Mammary epithelial cell (primary cell): ENCODE measurements around the gene ABAT.

Experiments
- EZH2 ChIP-seq: IDR thresholded peaks from 2 replicates; pipeline ENCODE4 v1.6.1; 2012; ENCODE audit warnings: low read length, inconsistent platforms, borderline replicate concordance
- TF ChIP-seq, protein P1 (sequence below), 2 donors: IDR thresholded peaks in 1 of 2; conservative IDR thresholded peaks in 1 of 2; 2 replicates each; pipeline ENCODE4 v1.5.1; 2011 to 2012; ENCODE audit warnings: inconsistent platforms in 2 of 2, low read length in 2 of 2, mild to moderate bottlenecking in 2 of 2, control low read depth in 1 of 2, low read depth in 1 of 2; ENCODE audit not compliant: insufficient read depth in 1 of 2; ENCODE audit errors: extremely low read depth in 1 of 2

DNA sequence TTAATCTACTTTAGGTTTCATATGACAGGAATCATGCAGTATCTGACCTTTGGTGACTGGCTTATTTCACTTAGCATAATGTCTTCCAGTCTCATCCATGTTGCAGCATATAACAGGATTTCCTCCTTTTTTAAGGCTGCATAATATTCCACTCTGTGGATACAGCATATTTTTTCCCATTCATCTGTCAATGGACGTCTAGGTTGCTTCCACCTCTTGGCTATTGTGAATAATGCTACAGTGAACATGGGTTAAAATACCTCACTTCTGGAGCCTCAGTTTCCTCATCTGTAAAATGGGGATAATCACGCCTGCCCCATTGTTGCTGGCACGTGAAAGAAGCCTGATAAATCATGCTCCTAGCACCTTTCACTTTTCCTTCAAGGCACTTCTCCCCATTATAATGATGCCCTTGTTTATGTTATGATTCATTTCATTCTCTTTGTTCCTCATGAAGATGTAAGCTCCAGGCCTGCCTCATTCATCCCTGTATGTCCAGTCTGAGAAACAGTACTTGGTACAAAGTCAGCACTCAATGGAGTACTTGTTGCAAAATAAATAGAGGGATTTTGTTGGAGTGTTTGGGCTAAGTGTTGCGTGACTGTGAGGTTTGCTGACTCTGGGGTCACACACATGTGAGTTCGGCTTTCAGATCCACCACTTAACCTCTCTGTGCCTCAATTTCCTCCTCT, 59.6 kb downstream of the ABAT start:
- TF ChIP-seq, protein P1, sequence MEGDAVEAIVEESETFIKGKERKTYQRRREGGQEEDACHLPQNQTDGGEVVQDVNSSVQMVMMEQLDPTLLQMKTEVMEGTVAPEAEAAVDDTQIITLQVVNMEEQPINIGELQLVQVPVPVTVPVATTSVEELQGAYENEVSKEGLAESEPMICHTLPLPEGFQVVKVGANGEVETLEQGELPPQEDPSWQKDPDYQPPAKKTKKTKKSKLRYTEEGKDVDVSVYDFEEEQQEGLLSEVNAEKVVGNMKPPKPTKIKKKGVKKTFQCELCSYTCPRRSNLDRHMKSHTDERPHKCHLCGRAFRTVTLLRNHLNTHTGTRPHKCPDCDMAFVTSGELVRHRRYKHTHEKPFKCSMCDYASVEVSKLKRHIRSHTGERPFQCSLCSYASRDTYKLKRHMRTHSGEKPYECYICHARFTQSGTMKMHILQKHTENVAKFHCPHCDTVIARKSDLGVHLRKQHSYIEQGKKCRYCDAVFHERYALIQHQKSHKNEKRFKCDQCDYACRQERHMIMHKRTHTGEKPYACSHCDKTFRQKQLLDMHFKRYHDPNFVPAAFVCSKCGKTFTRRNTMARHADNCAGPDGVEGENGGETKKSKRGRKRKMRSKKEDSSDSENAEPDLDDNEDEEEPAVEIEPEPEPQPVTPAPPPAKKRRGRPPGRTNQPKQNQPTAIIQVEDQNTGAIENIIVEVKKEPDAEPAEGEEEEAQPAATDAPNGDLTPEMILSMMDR (conservative IDR thresholded peaks at IDR 0.05 in 1 of 2, IDR thresholded peaks at IDR 0.05 in 1 of 2; ENCODE audit: extremely low read depth in 1 of 2, insufficient read depth in 1 of 2, low read depth in 1 of 2, low read length in 2 of 2), result no peak
- no peak for TF ChIP-seq EZH2
